OCI-LY7 (cell line): ENCODE data around the gene SLX1A.

Experiments
- CTCF ChIP-seq: fragments of 200-600 bp; sonication (generic); conservative IDR thresholded peaks from 2 replicates; pipeline ENCODE4 v1.5.1; 2014; ENCODE audit warnings: mild to moderate bottlenecking, antibody characterized with exemption, low read length, moderate library complexity, mixed read lengths
- EZH2phosphoT487 ChIP-seq: fragments of 200-600 bp; sonication (generic); IDR thresholded peaks from 2 replicates; pipeline ENCODE4 v1.6.1; 2018; ENCODE audit warnings: low read depth, borderline replicate concordance, mild to moderate bottlenecking, mixed run types, antibody characterized with exemption, low read length, moderate library complexity, mixed read lengths

- no peak for TF ChIP-seq EZH2phosphoT487
- TF ChIP-seq CTCF, result no peak
Measured at GRCh38 chr16:30183233-30184095, 10.2 kb upstream of the SLX1A start, which contains the start of gene CORO1A.
